GM23248 (cell line): ENCODE measurements around the gene EHBP1.

Experiments used
- EZH2 ChIP-seq: fragments of 200-600 bp; sonication (generic); IDR thresholded peaks from 2 replicates; pipeline ENCODE4 v1.6.1; 2018; ENCODE audit warnings: antibody characterized with exemption, mild to moderate bottlenecking; ENCODE audit not compliant: insufficient read depth, poor library complexity, severe bottlenecking
- EZH2phosphoT487 ChIP-seq: fragments of 200-600 bp; sonication (generic); IDR thresholded peaks from 2 replicates; pipeline ENCODE4 v1.6.1; 2018; ENCODE audit warnings: antibody characterized with exemption, moderate library complexity, mild to moderate bottlenecking, low read depth; ENCODE audit not compliant: insufficient read depth

GRCh38 chr2:62747876-62748275 is 42.4 kb downstream of the EHBP1 start:
- TF ChIP-seq EZH2 (no peak), EZH2phosphoT487 (no peak)
